ENCODE measurements around the gene C2CD2L. TPM values are rescaled to one million over a fixed set of nuclear protein-coding genes. Genes with fewer than 3 reads are reported as not detected.

Gene C2CD2L
- total and polyA plus RNA-seq, 2 donors (not counting 1 experiment from before 2014, with no cell fraction given): 3.0 TPM

DNA sequence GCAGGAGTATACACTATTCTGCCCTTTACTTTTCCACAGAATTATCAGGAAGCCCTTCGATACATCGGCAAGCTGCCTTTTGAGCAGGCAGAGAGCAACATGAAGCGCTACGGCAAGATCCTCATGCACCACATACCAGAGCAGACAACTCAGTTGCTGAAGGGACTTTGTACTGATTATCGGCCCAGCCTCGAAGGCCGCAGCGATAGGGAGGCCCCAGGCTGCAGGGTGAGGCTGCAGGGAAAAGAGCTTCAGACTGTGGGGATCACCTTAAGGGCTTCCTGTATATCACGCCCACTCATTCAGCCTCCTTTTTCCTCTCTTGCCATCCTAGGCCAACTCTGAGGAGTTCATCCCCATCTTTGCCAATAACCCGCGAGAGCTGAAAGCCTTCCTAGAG lies 29.3 kb upstream of the C2CD2L start:
- Histone ChIP-seq H4K20me1 (ENCODE audit: control insufficient read depth, extremely low read depth, insufficient read depth, low read length) (no peaks in the 10 kb centered on the region), H3K27ac (ENCODE audit: insufficient read depth, low read length) (no peak overlapping the region), H3K9ac (ENCODE audit: insufficient read depth, low read length) (no peak overlapping the region), H3K79me2 (ENCODE audit: control insufficient read depth, insufficient read depth, low read length) (no peaks in the 10 kb centered on the region), H3K4me1 (ENCODE audit: control insufficient read depth, extremely low read depth, insufficient read depth, low read length) (no peaks in the 10 kb centered on the region), H3K27me3 (ENCODE audit: control insufficient read depth, insufficient read depth, low read length) (no peaks in the 10 kb centered on the region), H3K9me3 (ENCODE audit: control insufficient read depth, insufficient read depth, low read depth, low read length) (no peaks in the 10 kb centered on the region), H3K4me2 (ENCODE audit: extremely low read depth, insufficient read depth, low read length) (no peak overlapping the region), H2AFZ (ENCODE audit: low read length) (no peak overlapping the region), H3K4me3 (replicated peaks in 1 of 4; ENCODE audit: control extremely low read depth in 1 of 4, insufficient read depth in 1 of 4, low read depth in 3 of 4, low read length in 4 of 4) (no peak overlapping the region), H3K36me3 (ENCODE audit: control insufficient read depth, insufficient read depth, low read length) (peaks cover 27% of the 10 kb centered on the region)
- DNase-seq (ENCODE audit: low read depth in 2 of 2): no peak
- TF ChIP-seq, protein P1, sequence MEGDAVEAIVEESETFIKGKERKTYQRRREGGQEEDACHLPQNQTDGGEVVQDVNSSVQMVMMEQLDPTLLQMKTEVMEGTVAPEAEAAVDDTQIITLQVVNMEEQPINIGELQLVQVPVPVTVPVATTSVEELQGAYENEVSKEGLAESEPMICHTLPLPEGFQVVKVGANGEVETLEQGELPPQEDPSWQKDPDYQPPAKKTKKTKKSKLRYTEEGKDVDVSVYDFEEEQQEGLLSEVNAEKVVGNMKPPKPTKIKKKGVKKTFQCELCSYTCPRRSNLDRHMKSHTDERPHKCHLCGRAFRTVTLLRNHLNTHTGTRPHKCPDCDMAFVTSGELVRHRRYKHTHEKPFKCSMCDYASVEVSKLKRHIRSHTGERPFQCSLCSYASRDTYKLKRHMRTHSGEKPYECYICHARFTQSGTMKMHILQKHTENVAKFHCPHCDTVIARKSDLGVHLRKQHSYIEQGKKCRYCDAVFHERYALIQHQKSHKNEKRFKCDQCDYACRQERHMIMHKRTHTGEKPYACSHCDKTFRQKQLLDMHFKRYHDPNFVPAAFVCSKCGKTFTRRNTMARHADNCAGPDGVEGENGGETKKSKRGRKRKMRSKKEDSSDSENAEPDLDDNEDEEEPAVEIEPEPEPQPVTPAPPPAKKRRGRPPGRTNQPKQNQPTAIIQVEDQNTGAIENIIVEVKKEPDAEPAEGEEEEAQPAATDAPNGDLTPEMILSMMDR (conservative IDR thresholded peaks at IDR 0.05 in 1 of 2, IDR thresholded peaks at IDR 0.05 in 1 of 2; ENCODE audit: low read depth in 1 of 2, low read length in 2 of 2): no peak
- TF ChIP-seq EZH2 (IDR thresholded peaks at IDR 0.05; ENCODE audit: low read length, missing control alignments): no peak

DNA sequence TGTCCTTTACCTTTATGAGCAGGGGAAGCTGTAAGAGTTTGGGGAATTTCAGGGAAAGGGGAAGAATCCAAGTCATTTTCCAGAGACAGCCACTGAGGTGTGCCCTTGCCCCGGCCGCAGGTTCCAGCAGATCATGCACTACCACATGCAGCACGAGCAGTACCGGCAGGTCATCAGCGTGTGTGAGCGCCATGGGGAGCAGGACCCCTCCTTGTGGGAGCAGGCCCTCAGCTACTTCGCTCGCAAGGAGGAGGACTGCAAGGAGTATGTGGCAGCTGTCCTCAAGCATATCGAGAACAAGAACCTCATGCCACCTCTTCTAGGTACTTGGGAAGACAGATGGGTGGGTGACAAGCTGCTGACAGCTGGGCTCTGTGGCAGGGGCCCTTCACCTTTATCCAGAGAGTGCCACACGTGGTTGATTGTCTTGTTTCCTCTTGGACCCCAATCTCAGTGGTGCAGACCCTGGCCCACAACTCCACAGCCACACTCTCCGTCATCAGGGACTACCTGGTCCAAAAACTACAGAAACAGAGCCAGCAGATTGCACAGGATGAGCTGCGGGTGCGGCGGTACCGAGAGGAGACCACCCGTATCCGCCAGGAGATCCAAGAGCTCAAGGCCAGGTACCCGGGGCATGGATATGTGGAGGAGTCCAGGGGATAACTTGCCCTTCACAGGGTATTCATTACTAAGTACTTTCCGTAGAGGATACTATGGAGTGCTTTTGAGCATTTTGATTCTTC lies 28.3 kb upstream of the C2CD2L start:
- Histone ChIP-seq H2AFZ (ENCODE audit: low read length) (no peak overlapping the region), H3K4me3 (replicated peaks in 1 of 4; ENCODE audit: control extremely low read depth in 1 of 4, insufficient read depth in 1 of 4, low read depth in 3 of 4, low read length in 4 of 4) (no peak overlapping the region), H3K79me2 (ENCODE audit: control insufficient read depth, insufficient read depth, low read length) (no peaks in the 10 kb centered on the region), H3K36me3 (ENCODE audit: control insufficient read depth, insufficient read depth, low read length) (peaks cover 25% of the 10 kb centered on the region), H3K4me2 (ENCODE audit: extremely low read depth, insufficient read depth, low read length) (no peak overlapping the region), H3K9me3 (ENCODE audit: control insufficient read depth, insufficient read depth, low read depth, low read length) (no peaks in the 10 kb centered on the region), H3K4me1 (ENCODE audit: control insufficient read depth, extremely low read depth, insufficient read depth, low read length) (no peaks in the 10 kb centered on the region), H3K9ac (ENCODE audit: insufficient read depth, low read length) (no peak overlapping the region), H3K27me3 (ENCODE audit: control insufficient read depth, insufficient read depth, low read length) (no peaks in the 10 kb centered on the region), H3K27ac (ENCODE audit: insufficient read depth, low read length) (no peak overlapping the region), H4K20me1 (ENCODE audit: control insufficient read depth, extremely low read depth, insufficient read depth, low read length) (no peaks in the 10 kb centered on the region)
- TF ChIP-seq, protein P1 (conservative IDR thresholded peaks at IDR 0.05 in 1 of 2, IDR thresholded peaks at IDR 0.05 in 1 of 2; ENCODE audit: low read depth in 1 of 2, low read length in 2 of 2): no peak
- no peak for TF ChIP-seq EZH2 (IDR thresholded peaks at IDR 0.05; ENCODE audit: low read length, missing control alignments)
- DNase-seq (ENCODE audit: low read depth in 2 of 2): no peak

DNA sequence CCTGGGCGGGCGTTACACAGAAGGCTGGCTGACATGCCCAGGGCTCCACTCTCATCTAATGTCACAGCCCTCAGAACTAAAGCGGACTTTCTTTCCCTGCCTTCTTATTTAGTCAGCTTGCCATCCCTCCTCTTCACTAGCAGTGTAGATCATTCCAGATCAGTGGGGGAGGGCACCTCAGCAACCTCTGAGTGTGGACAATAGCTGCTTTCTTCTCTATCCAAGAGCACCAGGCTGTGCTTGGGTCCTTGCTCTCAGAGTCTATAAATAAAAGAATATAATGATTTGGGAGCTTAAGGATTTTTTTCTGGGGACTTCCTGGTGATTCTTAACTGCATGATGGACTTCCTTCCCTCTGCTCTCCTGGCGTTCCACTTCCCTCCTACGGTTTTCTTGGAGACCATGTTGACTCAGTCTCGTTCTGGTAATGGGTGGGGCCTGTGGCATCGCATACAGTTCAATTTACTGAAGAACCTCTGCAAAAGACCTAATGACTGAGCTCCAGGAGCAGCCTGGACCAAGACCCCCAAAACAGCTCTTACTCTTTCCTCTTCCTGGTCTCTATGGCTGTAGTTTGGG lies 25.4 kb upstream of the C2CD2L start:
- H2AFZ ChIP-seq (ENCODE audit: low read length): no peak overlapping the region
- peaks cover 22% of the 10 kb centered on the region for H3K36me3 ChIP-seq (ENCODE audit: control insufficient read depth, insufficient read depth, low read length)
- peaks cover 11% of the 10 kb centered on the region for H3K79me2 ChIP-seq (ENCODE audit: control insufficient read depth, insufficient read depth, low read length)
- no peaks in the 10 kb centered on the region for H4K20me1 ChIP-seq (ENCODE audit: control insufficient read depth, extremely low read depth, insufficient read depth, low read length)
- H3K4me1 ChIP-seq (ENCODE audit: control insufficient read depth, extremely low read depth, insufficient read depth, low read length): peaks cover 4% of the 10 kb centered on the region
- H3K9me3 ChIP-seq (ENCODE audit: control insufficient read depth, insufficient read depth, low read depth, low read length): no peaks in the 10 kb centered on the region
- H3K4me3 ChIP-seq (replicated peaks in 1 of 4; ENCODE audit: control extremely low read depth in 1 of 4, insufficient read depth in 1 of 4, low read depth in 3 of 4, low read length in 4 of 4): no peak overlapping the region
- TF ChIP-seq, protein P1 (conservative IDR thresholded peaks at IDR 0.05 in 1 of 2, IDR thresholded peaks at IDR 0.05 in 1 of 2; ENCODE audit: low read depth in 1 of 2, low read length in 2 of 2): no peak
- TF ChIP-seq EZH2 (IDR thresholded peaks at IDR 0.05; ENCODE audit: low read length, missing control alignments): no peak
- DNase-seq (ENCODE audit: low read depth in 2 of 2): no peak
- no peak overlapping the region for H3K27ac ChIP-seq (ENCODE audit: insufficient read depth, low read length)
- H3K9ac ChIP-seq (ENCODE audit: insufficient read depth, low read length): no peak overlapping the region
- H3K4me2 ChIP-seq (ENCODE audit: extremely low read depth, insufficient read depth, low read length): no peak overlapping the region
- H3K27me3 ChIP-seq (ENCODE audit: control insufficient read depth, insufficient read depth, low read length): no peaks in the 10 kb centered on the region

Data from fibroblast of lung (primary cell).